OCI-LY1 (cell line): ENCODE data around the gene DIAPH2.

Source experiments
- H2AFZ ChIP-seq: fragments of 200-600 bp; sonication (generic), shearing (Covaris generic); 2 replicates; pipeline ENCODE4 v1.6.0; 2014; ENCODE audit warnings: antibody characterized with exemption, mild to moderate bottlenecking, low read length
- H3F3A ChIP-seq: fragments of 200-600 bp; sonication (generic), shearing (Covaris generic); 2 replicates; pipeline ENCODE4 v1.6.0; 2014; ENCODE audit warnings: mild to moderate bottlenecking, antibody characterized with exemption, low read length, moderate library complexity; ENCODE audit not compliant: insufficient read depth
- H3K27ac ChIP-seq: fragments of 200-600 bp; sonication (generic); 2 replicates; pipeline ENCODE4 v1.5.1; 2014; ENCODE audit warnings: low read length, mixed run types, mild to moderate bottlenecking, low read depth; ENCODE audit not compliant: poor library complexity, severe bottlenecking
- H3K27me3 ChIP-seq: fragments of 200-600 bp; sonication (generic); 2 replicates; pipeline ENCODE4 v1.6.0; 2014; ENCODE audit warnings: antibody characterized with exemption, mild to moderate bottlenecking, low read length, moderate library complexity; ENCODE audit not compliant: insufficient read depth
- H3K36me3 ChIP-seq: fragments of 200-600 bp; sonication (generic); 2 replicates; pipeline ENCODE4 v1.6.1; 2014; ENCODE audit warnings: mild to moderate bottlenecking, antibody characterized with exemption, low read length, moderate library complexity, mixed read lengths; ENCODE audit not compliant: insufficient read depth
- H3K4me1 ChIP-seq: fragments of 200-600 bp; sonication (generic); 2 replicates; pipeline ENCODE4 v1.5.1; 2014; ENCODE audit warnings: mild to moderate bottlenecking, low read length, moderate library complexity; ENCODE audit not compliant: insufficient read depth, severe bottlenecking
- H3K4me2 ChIP-seq: fragments of 200-600 bp; sonication (generic), shearing (Covaris generic); 2 replicates; pipeline ENCODE4 v1.6.1; 2014; ENCODE audit warnings: low read length
- H3K4me3 ChIP-seq: fragments of 200-600 bp; sonication (generic); 2 replicates; pipeline ENCODE4 v1.5.1; 2014; ENCODE audit warnings: low read length, low read depth, mild to moderate bottlenecking, mixed read lengths; ENCODE audit not compliant: poor library complexity, severe bottlenecking
- H3K79me2 ChIP-seq: fragments of 200-600 bp; shearing (Covaris generic); 2 replicates; pipeline ENCODE4 v1.6.1; 2016; ENCODE audit warnings: mixed run types, low read length, mixed read lengths; ENCODE audit not compliant: insufficient read depth
- H3K9ac ChIP-seq: fragments of 200-600 bp; sonication (generic), shearing (Covaris generic); 2 replicates; pipeline ENCODE4 v1.6.1; 2014; ENCODE audit warnings: mild to moderate bottlenecking, low read length, mixed read lengths
- H3K9me2 ChIP-seq: fragments of 200-600 bp; sonication (generic), shearing (Covaris generic); 2 replicates; pipeline ENCODE4 v1.6.1; 2014; ENCODE audit warnings: low read depth, mild to moderate bottlenecking, low read length, mixed read lengths
- H3K9me3 ChIP-seq: fragments of 200-600 bp; shearing (Covaris generic); 2 replicates; pipeline ENCODE4 v1.6.1; 2014; ENCODE audit warnings: low read length, mixed read lengths
- H4K20me1 ChIP-seq: fragments of 200-600 bp; sonication (generic), shearing (Covaris generic); 2 replicates; pipeline ENCODE4 v1.6.0; 2016; ENCODE audit warnings: mild to moderate bottlenecking, low read length; ENCODE audit not compliant: insufficient read depth
- CTCF ChIP-seq: fragments of 200-600 bp; sonication (generic), shearing (Covaris generic); IDR thresholded peaks from 2 replicates; pipeline ENCODE4 v1.5.1; 2017; ENCODE audit warnings: mild to moderate bottlenecking, antibody characterized with exemption, low read length, moderate library complexity, mixed read lengths
- EZH2 ChIP-seq: fragments of 200-600 bp; sonication (generic), shearing (Covaris generic); IDR thresholded peaks from 2 replicates; pipeline ENCODE4 v1.8.0; 2017; ENCODE audit warnings: borderline replicate concordance, mixed run types, mild to moderate bottlenecking, antibody characterized with exemption, low read length, moderate library complexity, mixed read lengths

DIAPH2 gene

GRCh38 chrX:97605271-97605670 is 920.6 kb downstream of the DIAPH2 start:
- Histone ChIP-seq H3K4me2 (no peak overlapping the region), H3K27ac (no peak overlapping the region), H3F3A (no peaks in the 10 kb centered on the region), H3K4me3 (no peak overlapping the region), H3K36me3 (no peaks in the 10 kb centered on the region), H3K9me2 (no peaks in the 10 kb centered on the region), H3K9me3 (no peaks in the 10 kb centered on the region), H3K9ac (no peak overlapping the region), H3K4me1 (no peaks in the 10 kb centered on the region), H3K27me3 (no peaks in the 10 kb centered on the region), H3K79me2 (no peaks in the 10 kb centered on the region), H2AFZ (no peak overlapping the region), H4K20me1 (no peaks in the 10 kb centered on the region)
- no peak for TF ChIP-seq CTCF
- no peak for TF ChIP-seq EZH2

- Histone ChIP-seq H3K4me3 (no peak overlapping the region), H2AFZ (no peak overlapping the region), H3K4me1 (no peaks in the 10 kb centered on the region), H3K27ac (no peak overlapping the region), H3K9me3 (no peaks in the 10 kb centered on the region), H3K79me2 (no peaks in the 10 kb centered on the region), H3K9me2 (no peaks in the 10 kb centered on the region), H3K36me3 (no peaks in the 10 kb centered on the region), H3F3A (no peaks in the 10 kb centered on the region), H3K4me2 (no peak overlapping the region), H4K20me1 (no peaks in the 10 kb centered on the region), H3K27me3 (no peaks in the 10 kb centered on the region), H3K9ac (no peak overlapping the region)
- TF ChIP-seq EZH2 (no peak), CTCF (no peak)
Observed at GRCh38 chrX:97609357-97609756, 924.7 kb downstream of the DIAPH2 start.

GRCh38 chrX:97609938-97610337 is 925.3 kb downstream of the DIAPH2 start:
- Histone ChIP-seq H3K4me3 (no peak overlapping the region), H3K79me2 (no peaks in the 10 kb centered on the region), H4K20me1 (no peaks in the 10 kb centered on the region), H3K9ac (no peak overlapping the region), H3K4me2 (no peak overlapping the region), H3K27ac (no peak overlapping the region), H3K4me1 (no peaks in the 10 kb centered on the region), H3K9me2 (no peaks in the 10 kb centered on the region), H3F3A (no peaks in the 10 kb centered on the region), H3K9me3 (no peaks in the 10 kb centered on the region), H3K36me3 (no peaks in the 10 kb centered on the region), H3K27me3 (no peaks in the 10 kb centered on the region), H2AFZ (no peak overlapping the region)
- TF ChIP-seq EZH2 (no peak), CTCF (no peak)
